Nephron progenitor cell (in vitro differentiated cells): ENCODE results near the gene ARHGAP26.

Source experiments
- DNase-seq: peaks from one replicate; pipeline ENCODE4 v3.0.0; 2021
- H3K27ac Mint-ChIP-seq: 2 replicates; pipeline ENCODE4 v1.8.0; 2021; ENCODE audit warnings: mild to moderate bottlenecking, moderate library complexity, mixed read lengths
- H3K27me3 Mint-ChIP-seq: 2 replicates; pipeline ENCODE4 v1.8.0; 2021; ENCODE audit warnings: mild to moderate bottlenecking, low read depth, mixed read lengths; ENCODE audit not compliant: poor library complexity
- H3K36me3 Mint-ChIP-seq: 2 replicates; pipeline ENCODE4 v1.8.0; 2021; ENCODE audit warnings: low read depth, mixed read lengths
- H3K4me1 Mint-ChIP-seq: 2 replicates; pipeline ENCODE4 v1.8.0; 2021; ENCODE audit warnings: mixed read lengths
- H3K4me3 Mint-ChIP-seq: 2 replicates; pipeline ENCODE4 v1.8.0; 2021; ENCODE audit warnings: mild to moderate bottlenecking, moderate library complexity, mixed read lengths
- H3K9me3 Mint-ChIP-seq: 2 replicates; pipeline ENCODE4 v1.8.0; 2021; ENCODE audit warnings: mild to moderate bottlenecking, moderate library complexity, mixed read lengths
- TF ChIP-seq, protein P1 (sequence below): fragments of 200-600 bp; sonication (generic); IDR thresholded peaks from 2 replicates; pipeline ENCODE4 v1.5.0; 2021; ENCODE audit warnings: antibody characterized with exemption

ARHGAP26 gene

DNA sequence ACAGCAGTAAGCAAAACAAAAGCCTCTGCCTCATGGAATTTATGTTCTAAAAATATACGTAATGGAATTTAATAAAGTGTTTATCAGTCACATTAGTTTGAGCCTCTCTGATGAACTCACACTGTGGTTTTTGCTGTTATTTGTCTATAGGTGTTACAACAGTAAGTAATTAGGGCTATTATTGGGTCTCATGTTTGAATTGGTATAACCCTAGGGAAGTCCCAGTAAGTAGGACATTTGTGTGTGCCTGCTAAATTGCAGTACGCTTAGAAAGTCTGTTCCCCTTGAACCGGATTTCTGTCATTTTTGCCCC lies 435.7 kb downstream of the ARHGAP26 start:
- Mint-ChIP-seq H3K27ac (peak overlapping the region; percentile 39), H3K27me3 (peaks cover 19% of the 10 kb centered on the region), H3K36me3 (no peaks in the 10 kb centered on the region), H3K9me3 (peaks cover 13% of the 10 kb centered on the region), H3K4me3 (no peak overlapping the region), H3K4me1 (peaks cover 35% of the 10 kb centered on the region)
- DNase-seq: no peak
- TF ChIP-seq, protein P1, sequence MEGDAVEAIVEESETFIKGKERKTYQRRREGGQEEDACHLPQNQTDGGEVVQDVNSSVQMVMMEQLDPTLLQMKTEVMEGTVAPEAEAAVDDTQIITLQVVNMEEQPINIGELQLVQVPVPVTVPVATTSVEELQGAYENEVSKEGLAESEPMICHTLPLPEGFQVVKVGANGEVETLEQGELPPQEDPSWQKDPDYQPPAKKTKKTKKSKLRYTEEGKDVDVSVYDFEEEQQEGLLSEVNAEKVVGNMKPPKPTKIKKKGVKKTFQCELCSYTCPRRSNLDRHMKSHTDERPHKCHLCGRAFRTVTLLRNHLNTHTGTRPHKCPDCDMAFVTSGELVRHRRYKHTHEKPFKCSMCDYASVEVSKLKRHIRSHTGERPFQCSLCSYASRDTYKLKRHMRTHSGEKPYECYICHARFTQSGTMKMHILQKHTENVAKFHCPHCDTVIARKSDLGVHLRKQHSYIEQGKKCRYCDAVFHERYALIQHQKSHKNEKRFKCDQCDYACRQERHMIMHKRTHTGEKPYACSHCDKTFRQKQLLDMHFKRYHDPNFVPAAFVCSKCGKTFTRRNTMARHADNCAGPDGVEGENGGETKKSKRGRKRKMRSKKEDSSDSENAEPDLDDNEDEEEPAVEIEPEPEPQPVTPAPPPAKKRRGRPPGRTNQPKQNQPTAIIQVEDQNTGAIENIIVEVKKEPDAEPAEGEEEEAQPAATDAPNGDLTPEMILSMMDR: no peak

DNA sequence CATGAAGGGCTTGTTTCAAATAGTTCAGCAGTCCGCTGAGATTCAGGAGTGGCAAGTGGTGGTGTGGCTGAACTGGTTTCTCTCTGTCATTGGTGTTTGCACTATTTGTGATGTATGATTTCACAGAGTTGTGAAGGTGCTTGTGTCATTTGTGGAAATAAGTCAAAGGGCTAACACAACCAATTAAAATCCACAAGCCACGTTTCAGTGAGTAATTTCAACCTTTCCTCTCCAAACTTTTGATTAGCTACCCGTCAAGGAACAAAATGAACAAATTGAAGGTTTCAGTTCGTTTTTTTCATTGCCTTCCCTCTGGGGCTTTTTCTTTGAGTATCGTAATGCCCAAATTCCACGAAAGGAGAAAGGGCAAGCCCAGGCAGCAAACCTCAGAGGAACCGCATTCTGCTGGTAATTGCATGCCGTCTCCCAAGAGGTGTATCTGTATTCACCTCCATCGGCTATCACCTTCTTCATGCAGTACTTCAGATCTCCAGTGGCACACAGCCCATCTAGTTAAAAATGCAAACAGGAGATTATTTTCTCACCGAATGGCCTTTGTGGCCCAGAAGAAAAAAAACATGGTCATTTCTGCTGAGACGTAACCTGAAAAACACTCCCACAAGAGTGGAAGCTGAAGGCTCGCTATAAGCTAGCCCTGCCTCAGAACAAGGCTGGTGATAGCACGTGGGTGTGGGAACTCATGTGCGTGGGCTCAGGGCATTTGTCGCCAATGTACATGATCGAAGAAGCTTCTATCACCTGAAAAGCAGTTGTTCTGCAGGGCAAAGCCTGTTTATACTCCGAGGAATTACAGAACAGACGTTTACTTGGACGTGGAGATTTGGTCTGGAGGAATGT lies 436.2 kb downstream of the ARHGAP26 start:
- Mint-ChIP-seq H3K9me3 (peaks cover 13% of the 10 kb centered on the region), H3K4me1 (peaks cover 39% of the 10 kb centered on the region), H3K27me3 (peaks cover 16% of the 10 kb centered on the region), H3K4me3 (no peak overlapping the region), H3K27ac (peak overlapping the region; percentile 39), H3K36me3 (no peaks in the 10 kb centered on the region)
- TF ChIP-seq, protein P1: no peak
- DNase-seq: no peak

DNA sequence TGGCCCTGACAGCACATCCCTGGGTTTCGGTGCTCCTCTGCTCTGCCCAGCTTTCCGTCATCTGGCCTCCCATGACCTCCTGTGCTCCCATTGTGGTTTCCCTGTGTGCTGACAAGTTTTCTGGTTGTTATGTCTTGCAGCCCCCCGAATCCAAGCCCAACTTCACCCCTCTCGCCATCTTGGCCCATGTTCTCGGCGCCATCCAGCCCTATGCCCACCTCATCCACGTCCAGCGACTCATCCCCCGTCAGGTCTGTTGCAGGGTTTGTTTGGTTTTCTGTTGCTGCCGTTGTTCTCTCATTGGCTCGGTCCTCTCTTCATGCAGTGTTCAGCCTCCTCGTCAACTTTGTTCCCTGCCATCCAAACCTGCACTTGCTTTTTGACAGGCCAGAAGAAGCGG lies 436.9 kb downstream of the ARHGAP26 start:
- no peaks in the 10 kb centered on the region for H3K36me3 Mint-ChIP-seq
- peaks cover 13% of the 10 kb centered on the region for H3K9me3 Mint-ChIP-seq
- DNase-seq: no peak
- H3K27me3 Mint-ChIP-seq: peaks cover 14% of the 10 kb centered on the region
- H3K4me3 Mint-ChIP-seq: no peak overlapping the region
- H3K27ac Mint-ChIP-seq: no peak overlapping the region
- TF ChIP-seq, protein P1: no peak
- H3K4me1 Mint-ChIP-seq: peaks cover 45% of the 10 kb centered on the region

DNA sequence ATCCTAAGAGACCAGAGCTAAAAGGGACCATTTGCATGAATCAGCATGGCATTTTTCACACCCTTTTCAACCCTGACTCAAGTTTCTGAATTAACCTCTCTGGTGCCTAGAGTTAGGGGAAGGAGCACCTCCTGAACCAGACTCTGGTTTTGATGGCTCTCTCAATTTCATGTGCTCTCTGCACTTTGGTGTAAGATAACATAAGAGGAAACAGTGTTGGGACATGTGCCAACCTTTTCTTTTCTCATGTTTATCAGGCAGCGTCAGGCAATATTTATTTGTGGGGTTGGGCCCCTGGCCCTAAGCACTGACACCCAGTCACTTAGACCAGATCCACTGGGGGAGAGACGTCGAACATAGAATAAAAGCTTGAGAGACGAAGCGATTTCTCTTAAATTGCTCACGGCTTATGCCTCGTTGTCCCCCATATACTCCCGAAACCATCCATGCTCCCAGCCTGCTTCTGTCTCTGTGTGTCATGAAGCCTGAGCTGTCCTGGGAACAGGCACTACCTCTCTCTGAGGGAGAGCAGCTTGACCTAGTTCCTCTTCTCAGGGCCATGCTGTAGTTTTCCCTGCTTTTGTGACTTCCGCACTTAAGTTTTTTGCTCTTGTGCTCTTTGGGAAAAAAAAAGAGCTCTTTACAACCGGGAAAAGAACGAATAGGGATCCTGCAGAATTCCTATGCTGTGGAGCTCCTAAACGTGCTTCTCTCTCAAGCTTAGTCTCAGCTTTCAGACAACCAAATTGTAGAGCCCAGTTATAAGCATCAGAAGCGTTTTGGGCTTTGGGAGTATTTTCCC lies 437.6 kb downstream of the ARHGAP26 start:
- Mint-ChIP-seq H3K4me1 (peaks cover 51% of the 10 kb centered on the region), H3K36me3 (no peaks in the 10 kb centered on the region), H3K4me3 (no peak overlapping the region), H3K9me3 (peaks cover 6% of the 10 kb centered on the region), H3K27me3 (peaks cover 14% of the 10 kb centered on the region), H3K27ac (no peak overlapping the region)
- TF ChIP-seq, protein P1: no peak
- DNase-seq: no peak

DNA sequence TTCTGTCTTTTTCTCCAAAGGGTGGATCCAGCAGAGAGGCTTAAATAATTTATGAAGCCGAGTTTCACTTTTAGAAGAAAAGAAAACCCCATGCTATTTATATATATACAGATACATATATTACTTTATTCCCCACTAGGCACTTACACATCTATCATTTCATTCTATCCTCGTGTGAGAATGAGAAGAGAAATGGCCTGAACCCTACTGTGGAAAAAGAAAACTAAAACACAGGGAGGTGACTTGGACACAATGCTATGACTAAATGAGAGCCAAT lies 438.1 kb downstream of the ARHGAP26 start:
- H3K27me3 Mint-ChIP-seq: peaks cover 14% of the 10 kb centered on the region
- H3K27ac Mint-ChIP-seq: no peak overlapping the region
- DNase-seq: no peak
- H3K4me3 Mint-ChIP-seq: no peak overlapping the region
- H3K4me1 Mint-ChIP-seq: peaks cover 54% of the 10 kb centered on the region
- peaks cover under 1% of the 10 kb centered on the region for H3K9me3 Mint-ChIP-seq
- H3K36me3 Mint-ChIP-seq: no peaks in the 10 kb centered on the region
- TF ChIP-seq, protein P1: no peak
